Neuronal stem cell (in vitro differentiated cells): Measurements from ENCODE around the gene HS3ST4.

Source experiments
- DNase-seq: peaks from one replicate; pipeline ENCODE4 v3.0.0-alpha.2; 2013; ENCODE audit warnings: low spot score
- H2AFZ ChIP-seq: one replicate; pipeline ENCODE4 v1.6.1; 2013; ENCODE audit warnings: mild to moderate bottlenecking, low read length, inconsistent platforms
- H2AK5ac ChIP-seq: 2 replicates; pipeline ENCODE4 v1.6.1; 2013; ENCODE audit warnings: low read depth, mild to moderate bottlenecking, inconsistent platforms, low read length, moderate library complexity, mixed read lengths
- H2BK120ac ChIP-seq: 2 replicates; pipeline ENCODE4 v1.6.1; 2013; ENCODE audit warnings: low read depth, mild to moderate bottlenecking, inconsistent platforms, low read length, moderate library complexity, mixed read lengths
- H2BK12ac ChIP-seq: one replicate; pipeline ENCODE4 v1.6.1; 2013; ENCODE audit warnings: low read length, inconsistent platforms
- H2BK15ac ChIP-seq: 2 replicates; pipeline ENCODE4 v1.6.1; 2013; ENCODE audit warnings: mild to moderate bottlenecking, low read length, inconsistent platforms, mixed read lengths
- H2BK5ac ChIP-seq: one replicate; pipeline ENCODE4 v1.6.1; 2013; ENCODE audit warnings: inconsistent platforms, mild to moderate bottlenecking, low read length, moderate library complexity
- H3K14ac ChIP-seq: one replicate; pipeline ENCODE4 v1.6.1; 2013; ENCODE audit warnings: low read length, inconsistent platforms
- H3K18ac ChIP-seq: 2 replicates; pipeline ENCODE4 v1.6.1; 2013; ENCODE audit warnings: low read length, inconsistent platforms
- H3K23ac ChIP-seq: 2 replicates; pipeline ENCODE4 v1.6.1; 2013; ENCODE audit warnings: low read depth, mild to moderate bottlenecking, mixed read lengths, low read length, inconsistent platforms; ENCODE audit not compliant: poor library complexity
- H3K27ac ChIP-seq: replicated peaks from 3 replicates; pipeline ENCODE4 v1.5.1; 2013; ENCODE audit warnings: low read length, inconsistent platforms
- H3K27me3 ChIP-seq, 3 experiments: 2 replicates each; pipeline ENCODE4 v1.6.1; 2013; ENCODE audit warnings: low read length in 3 of 3, mild to moderate bottlenecking in 2 of 3, inconsistent platforms in 1 of 3, low read depth in 1 of 3, mixed read lengths in 1 of 3, moderate library complexity in 1 of 3; ENCODE audit not compliant: control insufficient read depth in 3 of 3, insufficient read depth in 3 of 3
- H3K36me3 ChIP-seq, 2 donors: replicated peaks in 1 of 2; 2 replicates each; pipeline ENCODE4 v1.6.1; 2013; ENCODE audit warnings: low read length in 2 of 2; ENCODE audit not compliant: control insufficient read depth in 2 of 2, insufficient read depth in 2 of 2
- H3K4ac ChIP-seq: 2 replicates; pipeline ENCODE4 v1.6.1; 2013; ENCODE audit warnings: inconsistent platforms, mild to moderate bottlenecking, low read length, moderate library complexity
- H3K4me1 ChIP-seq, 2 donors: 1 replicate in 1 of 2; 2 replicates in 1 of 2; pipeline ENCODE4 v1.6.1; 2013; ENCODE audit warnings: low read length in 2 of 2, low read depth in 1 of 2; ENCODE audit not compliant: control insufficient read depth in 2 of 2, insufficient read depth in 1 of 2
- H3K4me2 ChIP-seq: one replicate; pipeline ENCODE4 v1.6.1; 2013; ENCODE audit warnings: mild to moderate bottlenecking, low read length, inconsistent platforms; ENCODE audit not compliant: insufficient read depth, poor library complexity, severe bottlenecking
- H3K4me3 ChIP-seq, 2 donors: 2 replicates each; pipeline ENCODE4 v1.5.1; 2013; ENCODE audit warnings: low read length in 2 of 2, mild to moderate bottlenecking in 2 of 2, inconsistent platforms in 1 of 2, moderate library complexity in 1 of 2
- H3K79me1 ChIP-seq: one replicate; pipeline ENCODE4 v1.6.1; 2013; ENCODE audit warnings: low read depth, mild to moderate bottlenecking, inconsistent platforms, low read length, moderate library complexity
- H3K9ac ChIP-seq: one replicate; pipeline ENCODE4 v1.6.1; 2013; ENCODE audit warnings: mild to moderate bottlenecking, low read depth, low read length, inconsistent platforms; ENCODE audit not compliant: poor library complexity
- H3K9me3 ChIP-seq, 2 donors: replicated peaks in 1 of 2; 2 replicates each; pipeline versions ENCODE3 to v1.6.1; 2013; ENCODE audit warnings: low read length in 2 of 2, mild to moderate bottlenecking in 2 of 2, inconsistent platforms in 1 of 2, low read depth in 1 of 2, mixed read lengths in 1 of 2, moderate library complexity in 1 of 2; ENCODE audit not compliant: control insufficient read depth in 2 of 2, insufficient read depth in 1 of 2
- H4K8ac ChIP-seq: one replicate; pipeline ENCODE4 v1.6.1; 2013; ENCODE audit warnings: low read depth, mild to moderate bottlenecking, inconsistent platforms, low read length, moderate library complexity
- H4K91ac ChIP-seq: one replicate; pipeline ENCODE4 v1.6.1; 2013; ENCODE audit warnings: low read length, low read depth, mild to moderate bottlenecking, inconsistent platforms; ENCODE audit not compliant: poor library complexity
- WGBS, 2 donors: extraction: QIAGEN DNeasy Blood & Tissue Kit; methylation state at CpG; one replicate each; pipeline ENCODE4 v1.1.7; 2013; ENCODE audit warnings: missing lambda C conversion rate in 2 of 2, mixed read lengths in 1 of 2; ENCODE audit not compliant: insufficient read length in 2 of 2, insufficient replicate concordance in 1 of 2; ENCODE audit errors: extremely low coverage in 2 of 2; 5-methylcytosine and 5-hydroxymethylcytosine counted together

The HS3ST4 gene

GRCh38 chr16:25817876-25818275, 126.1 kb downstream of the HS3ST4 start:
- Histone ChIP-seq H3K4me2 (no peak overlapping the region), H3K4ac (no peak overlapping the region), H3K23ac (no peak overlapping the region), H3K79me1 (no peaks in the 10 kb centered on the region), H2BK120ac (no peak overlapping the region), H3K36me3 (no peaks in the 10 kb centered on the region), H4K8ac (no peak overlapping the region), H3K4me1 (no peaks in the 10 kb centered on the region), H3K9me3 (no peaks in the 10 kb centered on the region), H2BK12ac (no peak overlapping the region), H3K18ac (no peak overlapping the region), H3K4me3 (no peak overlapping the region), H3K27ac (no peak overlapping the region), H2AFZ (no peak overlapping the region), H3K27me3 (no peaks in the 10 kb centered on the region), H3K14ac (no peak overlapping the region), H2AK5ac (no peak overlapping the region), H3K9ac (no peak overlapping the region), H4K91ac (no peak overlapping the region), H2BK5ac (no peak overlapping the region), H2BK15ac (no peak overlapping the region)
- no CpG with 5 or more reads among the region's 4 CpGs for WGBS, 2 donors
- DNase-seq: no peak

DNA sequence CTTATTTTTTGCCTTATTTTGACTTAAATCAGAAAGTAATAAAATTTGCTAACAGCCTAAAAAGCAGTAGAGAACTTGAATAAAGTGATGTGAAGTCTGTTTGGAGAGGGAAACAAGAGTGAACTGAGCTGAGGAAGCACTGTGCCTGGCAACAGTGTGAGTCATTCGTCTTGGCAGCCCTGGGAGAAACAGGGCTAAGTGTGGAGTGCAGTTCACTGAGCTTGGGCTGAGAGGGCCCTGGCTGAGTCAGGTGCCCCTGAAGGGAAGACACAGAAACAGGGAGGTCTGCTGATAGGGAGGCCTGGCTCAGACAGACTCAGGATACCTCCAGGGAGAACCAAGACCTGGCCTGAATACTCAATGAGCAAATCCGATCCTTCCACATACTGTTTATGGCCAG, 132.1 kb downstream of the HS3ST4 start:
- H2BK15ac ChIP-seq: no peak overlapping the region
- H3K18ac ChIP-seq: peak overlapping the region; percentile 62
- no peak for DNase-seq
- WGBS, 2 donors: no CpG with 5 or more reads among the region's 2 CpGs
- H3K36me3 ChIP-seq: no peaks in the 10 kb centered on the region
- H3K23ac ChIP-seq: no peak overlapping the region
- no peaks in the 10 kb centered on the region for H3K79me1 ChIP-seq
- H3K4me3 ChIP-seq: no peak overlapping the region
- no peak overlapping the region for H3K9ac ChIP-seq
- no peak overlapping the region for H4K91ac ChIP-seq
- H3K4me2 ChIP-seq: no peak overlapping the region
- no peaks in the 10 kb centered on the region for H3K4me1 ChIP-seq
- H2BK5ac ChIP-seq: no peak overlapping the region
- no peak overlapping the region for H3K27ac ChIP-seq
- no peak overlapping the region for H2AFZ ChIP-seq
- H4K8ac ChIP-seq: no peak overlapping the region
- no peak overlapping the region for H2BK120ac ChIP-seq
- no peak overlapping the region for H2BK12ac ChIP-seq
- H3K9me3 ChIP-seq: peaks cover 0 to 1% of the 10 kb centered on the region in 2 donors
- H3K4ac ChIP-seq: no peak overlapping the region
- H3K14ac ChIP-seq: no peak overlapping the region
- no peak overlapping the region for H2AK5ac ChIP-seq
- H3K27me3 ChIP-seq: no peaks in the 10 kb centered on the region

- no peaks in the 10 kb centered on the region for H3K79me1 ChIP-seq
- H3K4ac ChIP-seq: no peak overlapping the region
- H2AK5ac ChIP-seq: no peak overlapping the region
- H4K8ac ChIP-seq: no peak overlapping the region
- no peak overlapping the region for H3K14ac ChIP-seq
- H3K23ac ChIP-seq: no peak overlapping the region
- H4K91ac ChIP-seq: no peak overlapping the region
- no peak for DNase-seq
- H2BK5ac ChIP-seq: no peak overlapping the region
- H2BK15ac ChIP-seq: no peak overlapping the region
- no peaks in the 10 kb centered on the region for H3K27me3 ChIP-seq
- H3K9me3 ChIP-seq: peaks cover 0 to 4% of the 10 kb centered on the region in 2 donors
- no peak overlapping the region for H2BK12ac ChIP-seq
- H2BK120ac ChIP-seq: no peak overlapping the region
- no CpG with 5 or more reads among the region's 2 CpGs for WGBS, 2 donors
- H3K27ac ChIP-seq: no peak overlapping the region
- no peak overlapping the region for H3K4me3 ChIP-seq
- H3K4me1 ChIP-seq: no peaks in the 10 kb centered on the region
- no peaks in the 10 kb centered on the region for H3K36me3 ChIP-seq
- H3K4me2 ChIP-seq: no peak overlapping the region
- H2AFZ ChIP-seq: no peak overlapping the region
- H3K18ac ChIP-seq: no peak overlapping the region
- H3K9ac ChIP-seq: no peak overlapping the region
These were observed 135.9 kb downstream of the HS3ST4 start for GRCh38 chr16:25827709-25828108.

DNA sequence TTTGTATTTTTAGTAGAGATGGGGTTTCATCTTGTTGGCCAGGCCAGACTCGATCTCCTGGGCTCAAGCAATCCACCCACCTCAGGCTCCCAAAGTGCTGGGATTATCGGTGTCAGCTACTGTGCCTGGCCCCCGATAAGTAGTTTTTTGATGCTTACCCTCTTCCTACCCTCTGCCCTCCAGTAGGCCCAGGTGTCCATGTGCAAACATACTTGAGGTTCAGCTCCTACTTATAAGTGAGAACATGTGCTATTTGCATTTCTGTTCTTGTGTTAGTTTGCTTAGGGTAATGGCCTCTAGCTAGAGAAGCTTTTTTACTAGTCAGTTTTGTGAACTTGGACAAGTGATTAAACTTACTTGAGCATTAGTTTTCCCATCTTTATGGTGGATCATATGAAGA, 136.8 kb downstream of the HS3ST4 start:
- H3K79me1 ChIP-seq: no peaks in the 10 kb centered on the region
- no peak overlapping the region for H2BK5ac ChIP-seq
- H3K9me3 ChIP-seq: peaks cover 0 to 4% of the 10 kb centered on the region in 2 donors
- no peak overlapping the region for H3K23ac ChIP-seq
- H2AFZ ChIP-seq: no peak overlapping the region
- no peak overlapping the region for H4K8ac ChIP-seq
- DNase-seq: no peak
- H2AK5ac ChIP-seq: no peak overlapping the region
- H3K27me3 ChIP-seq: no peaks in the 10 kb centered on the region
- no peak overlapping the region for H3K27ac ChIP-seq
- no peak overlapping the region for H4K91ac ChIP-seq
- H2BK15ac ChIP-seq: no peak overlapping the region
- H3K4me1 ChIP-seq: no peaks in the 10 kb centered on the region
- no peak overlapping the region for H3K14ac ChIP-seq
- no peak overlapping the region for H3K4me2 ChIP-seq
- no peak overlapping the region for H2BK12ac ChIP-seq
- no peak overlapping the region for H3K4me3 ChIP-seq
- WGBS, 2 donors: no CpG with 5 or more reads among the region's 3 CpGs
- no peak overlapping the region for H3K9ac ChIP-seq
- H2BK120ac ChIP-seq: no peak overlapping the region
- no peak overlapping the region for H3K4ac ChIP-seq
- H3K18ac ChIP-seq: no peak overlapping the region
- no peaks in the 10 kb centered on the region for H3K36me3 ChIP-seq
